AG10803 (cell line): Measurements from ENCODE around the gene CCDC187.

Experiments used
- DNase-seq: peaks from one replicate; pipeline ENCODE4 v3.0.0; 2010; ENCODE audit warnings: low read depth
- H3K4me3 ChIP-seq: 2 replicates; pipeline ENCODE4 v1.5.1; 2011; ENCODE audit warnings: mild to moderate bottlenecking, low read length, control low read depth
- TF ChIP-seq, protein P1 (sequence below): conservative IDR thresholded peaks from 2 replicates; pipeline ENCODE4 v1.5.1; 2011; ENCODE audit warnings: mild to moderate bottlenecking, low read length, control low read depth, inconsistent platforms

Gene CCDC187

DNA sequence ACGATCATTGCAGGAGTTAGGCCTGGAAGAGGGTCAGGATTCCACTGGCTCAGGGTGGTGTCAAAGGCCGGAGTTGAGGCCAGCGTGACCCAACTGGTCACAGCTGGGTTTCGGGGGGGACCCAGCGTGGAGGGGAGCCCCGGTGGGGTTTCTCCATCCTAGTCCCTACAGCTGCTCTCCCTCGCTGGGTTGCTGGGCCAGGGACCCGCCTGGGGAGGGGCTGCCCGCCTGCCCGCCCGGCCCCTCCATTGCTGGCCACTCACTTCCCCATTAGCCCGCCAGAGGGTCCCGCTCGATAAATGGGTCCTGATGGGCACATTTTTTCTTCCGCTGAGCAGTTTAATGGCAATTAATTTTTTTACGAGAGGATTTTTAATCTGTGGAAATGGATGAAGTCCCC lies 8.8 kb downstream of the CCDC187 start:
- TF ChIP-seq, protein P1, sequence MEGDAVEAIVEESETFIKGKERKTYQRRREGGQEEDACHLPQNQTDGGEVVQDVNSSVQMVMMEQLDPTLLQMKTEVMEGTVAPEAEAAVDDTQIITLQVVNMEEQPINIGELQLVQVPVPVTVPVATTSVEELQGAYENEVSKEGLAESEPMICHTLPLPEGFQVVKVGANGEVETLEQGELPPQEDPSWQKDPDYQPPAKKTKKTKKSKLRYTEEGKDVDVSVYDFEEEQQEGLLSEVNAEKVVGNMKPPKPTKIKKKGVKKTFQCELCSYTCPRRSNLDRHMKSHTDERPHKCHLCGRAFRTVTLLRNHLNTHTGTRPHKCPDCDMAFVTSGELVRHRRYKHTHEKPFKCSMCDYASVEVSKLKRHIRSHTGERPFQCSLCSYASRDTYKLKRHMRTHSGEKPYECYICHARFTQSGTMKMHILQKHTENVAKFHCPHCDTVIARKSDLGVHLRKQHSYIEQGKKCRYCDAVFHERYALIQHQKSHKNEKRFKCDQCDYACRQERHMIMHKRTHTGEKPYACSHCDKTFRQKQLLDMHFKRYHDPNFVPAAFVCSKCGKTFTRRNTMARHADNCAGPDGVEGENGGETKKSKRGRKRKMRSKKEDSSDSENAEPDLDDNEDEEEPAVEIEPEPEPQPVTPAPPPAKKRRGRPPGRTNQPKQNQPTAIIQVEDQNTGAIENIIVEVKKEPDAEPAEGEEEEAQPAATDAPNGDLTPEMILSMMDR, result no peak
- H3K4me3 ChIP-seq, result no peak overlapping the region
- DNase-seq, result no peak

DNA sequence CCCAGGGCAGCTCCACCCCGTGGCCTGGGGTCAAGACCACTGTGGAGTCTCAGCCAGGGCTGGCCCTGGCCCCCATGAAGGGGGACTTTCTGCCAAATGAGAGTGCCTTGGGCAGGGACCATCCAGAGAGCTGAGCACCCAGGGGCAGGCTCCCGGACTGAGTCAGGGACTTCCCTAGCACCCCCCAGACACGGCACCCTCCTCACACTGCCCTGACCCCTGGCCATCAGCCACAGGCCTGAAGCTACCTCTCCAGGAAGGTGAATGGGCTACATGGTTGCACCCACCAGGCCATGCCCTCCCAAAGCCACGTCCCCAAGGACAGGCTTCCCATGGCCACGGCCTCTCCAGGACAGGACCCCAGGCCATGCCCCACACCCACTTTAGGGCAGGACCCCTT lies 9.5 kb downstream of the CCDC187 start:
- H3K4me3 ChIP-seq, result no peak overlapping the region
- TF ChIP-seq, protein P1, result no peak
- no peak for DNase-seq

DNA sequence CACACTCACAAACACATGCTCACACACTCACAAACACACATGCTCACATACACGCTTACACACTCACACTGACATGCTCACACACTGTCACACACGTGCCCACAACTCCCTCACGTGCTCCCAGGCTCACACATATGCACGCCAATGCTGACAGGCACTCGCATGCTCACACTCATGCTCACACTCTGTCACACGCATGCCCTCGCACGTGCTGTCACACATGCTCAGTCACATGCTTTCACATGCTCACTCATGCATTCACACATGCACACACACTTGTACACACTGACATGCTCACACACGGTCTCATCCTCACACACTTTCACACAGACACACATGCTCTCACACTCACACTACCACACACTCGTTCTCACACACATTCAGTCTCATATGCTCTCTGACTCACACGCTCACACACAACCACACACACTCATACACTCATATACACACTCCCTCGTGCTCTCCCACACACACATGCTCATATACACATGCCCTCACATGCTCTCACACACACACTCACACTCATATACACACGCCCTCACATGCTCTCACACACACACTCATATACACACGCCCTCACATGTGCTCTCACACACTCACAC lies 10.3 kb downstream of the CCDC187 start:
- TF ChIP-seq, protein P1, result no peak
- DNase-seq, result no peak
- no peak overlapping the region for H3K4me3 ChIP-seq

DNA sequence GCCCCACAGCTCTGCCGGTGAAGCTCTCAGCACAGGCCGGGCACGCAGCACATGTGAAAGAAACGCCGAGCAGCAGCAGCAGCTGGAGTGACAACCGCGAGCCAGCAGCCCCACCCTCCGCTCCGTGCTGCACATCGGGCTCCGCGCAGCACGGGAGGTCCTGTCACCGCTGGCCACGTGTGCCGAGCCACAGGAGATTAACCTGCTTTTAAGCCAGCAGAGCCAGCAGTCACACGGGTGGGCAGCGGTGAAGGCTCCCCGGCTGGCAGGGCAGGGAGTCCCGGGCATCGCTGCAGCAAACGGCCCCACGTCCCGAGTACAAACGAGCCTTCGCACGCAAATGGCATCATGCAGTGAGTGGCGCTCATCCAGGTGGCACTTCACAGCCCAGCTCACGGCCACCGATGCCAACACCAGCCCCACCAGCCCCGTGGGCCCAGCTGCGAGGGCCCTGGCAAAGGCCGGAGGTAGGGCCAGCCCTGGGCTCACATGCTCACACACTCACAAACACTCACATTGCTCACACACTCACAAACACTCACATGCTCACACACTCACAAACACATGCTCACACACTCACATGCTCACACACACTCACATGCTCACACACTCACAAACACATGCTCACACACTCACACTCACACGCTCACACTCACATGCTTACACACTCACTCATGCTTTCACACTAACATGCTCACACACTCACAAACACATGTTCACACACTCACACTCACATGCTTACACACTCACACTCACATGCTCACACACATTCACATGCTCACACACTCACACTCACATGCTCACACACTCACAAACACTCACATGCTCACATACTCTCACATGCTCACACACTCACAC lies 11.1 kb downstream of the CCDC187 start:
- TF ChIP-seq, protein P1, result no peak
- DNase-seq, result no peak
- H3K4me3 ChIP-seq, result no peak overlapping the region

DNA sequence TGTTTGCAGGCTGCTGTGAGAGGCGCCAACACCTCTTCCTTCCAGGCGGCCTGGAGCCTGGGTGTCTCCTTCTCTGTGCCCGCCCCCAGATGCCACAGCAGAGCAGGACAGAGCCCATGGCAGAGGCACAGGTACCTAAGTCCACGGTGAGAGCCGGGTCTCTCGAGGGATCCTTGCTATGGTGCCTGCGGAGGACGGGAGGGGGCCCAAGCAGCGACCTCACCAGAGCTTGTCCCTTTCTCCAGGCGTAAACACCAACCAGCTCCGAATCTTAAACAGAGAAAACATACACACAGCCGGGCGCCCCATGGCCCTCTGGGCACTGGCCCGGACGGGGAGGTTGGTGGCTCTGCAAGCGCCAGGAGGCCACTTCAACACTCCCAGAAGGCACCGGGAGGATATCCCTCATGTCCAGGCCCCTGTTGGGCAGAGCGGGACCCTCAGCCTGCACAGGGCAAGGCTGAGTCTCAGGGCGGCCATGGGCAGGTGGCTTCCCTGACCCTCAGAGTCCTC lies 11.8 kb downstream of the CCDC187 start:
- DNase-seq, result no peak
- no peak overlapping the region for H3K4me3 ChIP-seq
- TF ChIP-seq, protein P1, result no peak

DNA sequence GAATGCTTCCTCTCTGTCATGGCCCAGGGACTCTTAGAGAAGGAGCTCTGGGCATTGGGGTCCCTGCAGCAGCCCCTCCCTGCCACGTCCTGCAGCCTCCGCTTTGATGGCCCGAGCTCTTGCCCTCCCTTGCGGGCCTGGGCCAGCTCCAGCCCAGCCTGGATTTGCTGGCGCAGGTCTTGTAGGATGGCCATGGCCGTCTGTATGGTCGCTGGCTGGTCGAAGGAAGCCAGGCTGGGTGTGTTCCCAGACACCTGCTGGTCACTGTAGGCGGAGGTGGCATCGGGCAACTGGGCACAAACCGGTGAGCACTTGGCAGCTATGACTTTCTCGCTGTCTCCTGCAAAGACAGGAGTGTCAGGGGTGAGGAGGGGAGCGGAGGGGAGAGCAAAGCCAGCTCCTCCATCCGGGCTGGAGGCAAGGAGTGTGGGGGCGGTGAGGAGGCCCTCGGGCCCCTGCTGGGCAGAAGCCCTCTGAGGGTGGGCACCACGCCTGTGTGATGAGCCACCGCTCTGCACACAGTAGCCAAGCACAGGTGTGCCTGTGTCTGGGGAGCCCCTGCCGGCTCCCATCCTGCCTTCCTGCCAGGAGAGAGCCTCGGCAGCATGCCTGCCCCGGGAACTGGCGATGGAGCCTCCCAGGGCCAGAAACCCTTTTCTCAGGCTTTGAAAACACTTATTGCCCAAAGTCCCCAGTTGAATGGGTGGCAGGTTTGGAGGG lies 12.4 kb downstream of the CCDC187 start:
- TF ChIP-seq, protein P1, result no peak
- DNase-seq, result no peak
- no peak overlapping the region for H3K4me3 ChIP-seq
